Tibial artery (tissue), 4 donors: ENCODE measurements around the gene GNMT.

Source experiments
- DNase-seq, 2 donors: peaks; one replicate each; pipeline ENCODE4 v3.0.0-alpha.2; 2019
- H3K27ac ChIP-seq, 2 donors: fragments of 200-600 bp; sonication (generic) in 1 of 2; 1 replicate in 1 of 2; 2 replicates in 1 of 2; pipeline ENCODE4 v1.5.1; 2018 to 2019; ENCODE audit warnings: mild to moderate bottlenecking in 1 of 2
- H3K27me3 ChIP-seq, 2 donors: fragments of 200-600 bp; sonication (generic) in 1 of 2; one replicate each; pipeline versions ENCODE4 v1.5.1 to v1.6.0; 2016 to 2019
- H3K36me3 ChIP-seq, 3 donors: fragments of 200-600 bp; sonication (generic) in 2 of 3; one replicate each; pipeline ENCODE4 v1.5.1; 2016 to 2019; ENCODE audit warnings: mild to moderate bottlenecking in 2 of 3
- H3K4me1 ChIP-seq, 4 donors: fragments of 200-600 bp; sonication (generic) in 2 of 4; 1 replicate in 3 of 4; 2 replicates in 1 of 4; pipeline ENCODE4 v1.5.1; 2016 to 2019
- H3K4me3 ChIP-seq, 2 donors: fragments of 200-600 bp; sonication (generic) in 1 of 2; 1 replicate in 1 of 2; 2 replicates in 1 of 2; pipeline ENCODE4 v1.5.1; 2018 to 2019; ENCODE audit warnings: mild to moderate bottlenecking in 2 of 2
- H3K9me3 ChIP-seq, 3 donors: fragments of 200-600 bp; sonication (generic) in 1 of 3; one replicate each; pipeline ENCODE4 v1.5.1; 2016 to 2019
- intact Hi-C: fragments of 100-400 bp; cut with DNase I; formaldehyde crosslinking; loops from one replicate; pipeline ENCODE4 v1.15.0; 2023; ENCODE audit warnings: low total_unique reads
- TF ChIP-seq, protein P1 (sequence below), 2 experiments: fragments of 200-600 bp in 1 of 2; fragments of 450-650 bp in 1 of 2; IDR thresholded peaks; one replicate each; pipeline ENCODE4 v1.5.1; 2017 to 2019; ENCODE audit warnings: antibody characterized with exemption in 2 of 2, mild to moderate bottlenecking in 1 of 2, moderate library complexity in 1 of 2

The GNMT gene

DNA sequence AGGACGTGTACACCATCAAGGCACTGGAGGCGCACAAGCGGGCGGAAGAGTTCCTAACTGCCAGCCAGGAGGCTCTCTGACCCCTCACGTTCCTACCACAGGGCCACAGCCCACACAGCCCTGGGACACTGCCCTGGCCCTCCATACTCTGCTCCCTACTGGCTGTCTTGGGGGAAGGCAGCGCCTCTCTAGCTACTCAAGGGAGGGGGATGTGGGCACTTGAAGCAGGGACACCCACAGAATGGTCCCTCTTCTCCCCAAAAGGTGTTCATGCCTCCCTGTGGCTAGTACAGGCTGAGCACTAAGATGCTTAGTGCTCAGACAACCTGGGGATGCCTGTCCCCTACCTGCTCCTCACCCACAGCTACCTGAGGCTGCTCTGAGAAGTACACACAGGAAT is 50.7 kb downstream of the GNMT start:
- no peak overlapping the region for H3K27ac ChIP-seq
- TF ChIP-seq, protein P1, sequence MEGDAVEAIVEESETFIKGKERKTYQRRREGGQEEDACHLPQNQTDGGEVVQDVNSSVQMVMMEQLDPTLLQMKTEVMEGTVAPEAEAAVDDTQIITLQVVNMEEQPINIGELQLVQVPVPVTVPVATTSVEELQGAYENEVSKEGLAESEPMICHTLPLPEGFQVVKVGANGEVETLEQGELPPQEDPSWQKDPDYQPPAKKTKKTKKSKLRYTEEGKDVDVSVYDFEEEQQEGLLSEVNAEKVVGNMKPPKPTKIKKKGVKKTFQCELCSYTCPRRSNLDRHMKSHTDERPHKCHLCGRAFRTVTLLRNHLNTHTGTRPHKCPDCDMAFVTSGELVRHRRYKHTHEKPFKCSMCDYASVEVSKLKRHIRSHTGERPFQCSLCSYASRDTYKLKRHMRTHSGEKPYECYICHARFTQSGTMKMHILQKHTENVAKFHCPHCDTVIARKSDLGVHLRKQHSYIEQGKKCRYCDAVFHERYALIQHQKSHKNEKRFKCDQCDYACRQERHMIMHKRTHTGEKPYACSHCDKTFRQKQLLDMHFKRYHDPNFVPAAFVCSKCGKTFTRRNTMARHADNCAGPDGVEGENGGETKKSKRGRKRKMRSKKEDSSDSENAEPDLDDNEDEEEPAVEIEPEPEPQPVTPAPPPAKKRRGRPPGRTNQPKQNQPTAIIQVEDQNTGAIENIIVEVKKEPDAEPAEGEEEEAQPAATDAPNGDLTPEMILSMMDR (IDR thresholded peaks at IDR 0.05) = no peak
- no peak overlapping the region for H3K4me3 ChIP-seq
- DNase-seq = no peak
- H3K4me1 ChIP-seq = peaks cover 0 to 32% (median 27%) of the 10 kb centered on the region in 4 donors
- no peaks in the 10 kb centered on the region for H3K9me3 ChIP-seq
- no peaks in the 10 kb centered on the region for H3K27me3 ChIP-seq
- peaks cover 55 to 61% (median 58%) of the 10 kb centered on the region in 3 donors for H3K36me3 ChIP-seq
- intact Hi-C loops = loop anchor here (5.0 kb wide), 3 partner anchors 41 to 111 kb away; partner anchors contain the start of genes CNPY3 and CUL7

DNA sequence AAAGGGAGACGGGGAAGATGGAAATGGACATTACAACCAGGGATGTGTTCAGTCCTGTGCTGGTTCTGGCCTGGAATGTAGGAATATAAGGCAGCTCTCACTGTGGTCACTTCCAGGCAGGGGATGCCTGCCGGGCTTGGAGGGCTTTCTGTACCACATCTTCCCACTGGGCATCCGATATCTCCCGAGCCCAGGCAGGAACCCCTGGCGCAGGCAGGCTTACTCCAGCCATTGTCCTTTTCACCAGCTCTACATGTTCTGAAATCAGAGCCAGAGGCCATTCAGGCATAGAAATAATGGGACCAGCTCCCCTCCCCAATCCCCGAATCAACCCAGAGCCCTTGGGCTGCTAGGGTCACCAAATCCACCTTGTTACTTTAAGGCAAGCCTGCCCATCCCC is 51.8 kb downstream of the GNMT start:
- TF ChIP-seq, protein P1 (IDR thresholded peaks at IDR 0.05) = no peak
- Histone ChIP-seq H3K36me3 (peaks cover 44 to 53% (median 47%) of the 10 kb centered on the region in 3 donors), H3K27ac (peak overlapping the region in 1 of 2 donors; percentile 89), H3K27me3 (no peaks in the 10 kb centered on the region), H3K9me3 (no peaks in the 10 kb centered on the region), H3K4me1 (peaks cover 0 to 44% (median 39%) of the 10 kb centered on the region in 4 donors), H3K4me3 (no peak overlapping the region)
- no peak for DNase-seq
- intact Hi-C loops = loop anchor here (5.0 kb wide), 3 partner anchors 40 to 110 kb away; partner anchors contain the start of genes CNPY3 and CUL7

DNA sequence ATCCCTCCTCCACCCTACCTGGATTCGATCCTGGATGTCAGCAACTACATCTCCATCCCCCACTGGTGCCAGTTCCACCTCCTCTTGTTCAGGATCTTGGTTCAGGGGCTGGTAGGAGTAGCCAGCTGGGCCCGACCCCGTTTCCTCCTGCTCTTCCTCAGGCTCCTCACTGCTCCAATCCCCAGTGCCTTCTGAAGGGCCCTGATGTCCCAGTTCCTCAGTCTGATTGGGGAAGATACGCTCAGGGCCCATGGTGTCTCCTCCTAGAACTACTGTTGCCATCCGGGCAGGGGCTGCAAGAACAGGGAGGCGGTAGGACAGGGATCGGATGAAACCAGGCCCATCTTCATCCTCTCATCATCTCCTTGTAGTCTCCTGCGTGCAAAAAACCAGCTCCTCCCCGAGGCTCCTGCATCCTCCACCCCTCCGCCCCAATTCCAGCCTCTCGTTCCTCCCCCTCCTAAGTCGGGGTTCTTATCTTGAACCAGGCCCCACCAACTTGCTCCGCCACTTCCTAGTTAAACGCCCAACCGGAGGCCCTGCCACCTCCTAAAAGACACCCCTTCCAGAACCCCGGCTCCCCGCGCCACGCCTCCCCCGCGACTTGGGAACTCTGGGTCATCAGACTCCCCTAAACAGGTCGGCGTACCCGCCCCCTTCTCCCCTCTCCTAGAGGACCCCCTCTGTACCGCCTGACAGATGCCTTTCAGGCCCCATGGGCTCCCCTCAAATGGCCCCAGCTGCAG is 52.7 kb downstream of the GNMT start:
- H3K4me3 ChIP-seq = peak overlapping the region; percentile 71 to 83
- intact Hi-C loops = loop anchor here (5.0 kb wide), 3 partner anchors 39 to 109 kb away; partner anchors contain the start of genes CNPY3 and CUL7
- no peaks in the 10 kb centered on the region for H3K27me3 ChIP-seq
- H3K27ac ChIP-seq = peak overlapping the region; percentile 84 to 89
- TF ChIP-seq, protein P1 (IDR thresholded peaks at IDR 0.05) = no peak
- peaks cover 0 to 49% (median 41%) of the 10 kb centered on the region in 4 donors for H3K4me1 ChIP-seq
- peaks cover 35 to 53% (median 47%) of the 10 kb centered on the region in 3 donors for H3K36me3 ChIP-seq
- no peaks in the 10 kb centered on the region for H3K9me3 ChIP-seq
- no peak for DNase-seq
